OCI-LY3 (cell line): Measurements from ENCODE around the gene KCND2.

ENCODE experiments used
- H2AFZ ChIP-seq: fragments of 200-600, 300-600 bp; shearing (Covaris generic); 2 replicates; pipeline ENCODE4 v1.6.0; 2014; ENCODE audit warnings: antibody characterized with exemption, low read depth, low read length
- H3K27ac ChIP-seq: fragments of 200-600, 300-600 bp; sonication (generic); 2 replicates; pipeline ENCODE4 v1.5.1; 2014; ENCODE audit warnings: mild to moderate bottlenecking, low read length, moderate library complexity, mixed read lengths
- H3K27me3 ChIP-seq: fragments of 200-600, 300-600 bp; sonication (generic); 2 replicates; pipeline ENCODE4 v1.6.1; 2014; ENCODE audit warnings: low read depth, low read length, mixed read lengths
- H3K36me3 ChIP-seq: fragments of 200-600, 300-600 bp; sonication (generic); replicated peaks from 2 replicates; pipeline ENCODE3; 2014; ENCODE audit warnings: low read depth, low read length, mixed read lengths
- H3K4me1 ChIP-seq: fragments of 300-600, 200-600 bp; sonication (generic); 2 replicates; pipeline ENCODE4 v1.6.1; 2014; ENCODE audit warnings: low read length, mixed read lengths
- H3K4me2 ChIP-seq: fragments of 200-600, 300-600 bp; sonication (generic); 2 replicates; pipeline ENCODE4 v1.6.1; 2014; ENCODE audit warnings: low read length, mixed read lengths
- H3K4me3 ChIP-seq: fragments of 300-600, 200-600 bp; sonication (generic); 2 replicates; pipeline ENCODE4 v1.5.1; 2014; ENCODE audit warnings: antibody characterized with exemption, mild to moderate bottlenecking, low read length, moderate library complexity
- H3K79me2 ChIP-seq: fragments of 300-600, 200-600 bp; shearing (Covaris generic); 2 replicates; pipeline ENCODE4 v1.6.1; 2014; ENCODE audit warnings: mild to moderate bottlenecking, low read length, mixed read lengths
- H3K9ac ChIP-seq: fragments of 300-600, 200-600 bp; shearing (Covaris generic); 2 replicates; pipeline ENCODE4 v1.6.0; 2014; ENCODE audit warnings: mild to moderate bottlenecking, low read length, moderate library complexity
- H3K9me3 ChIP-seq: fragments of 200-600, 300-600 bp; shearing (Covaris generic); 2 replicates; pipeline ENCODE4 v1.6.1; 2014; ENCODE audit warnings: low read length, mixed read lengths; ENCODE audit not compliant: insufficient read depth
- H4K20me1 ChIP-seq: fragments of 200-600, 300-600 bp; sonication (generic); 2 replicates; pipeline ENCODE4 v1.6.1; 2016; ENCODE audit warnings: low read length, mixed read lengths; ENCODE audit not compliant: insufficient read depth
- EZH2phosphoT487 ChIP-seq: fragments of 200-600 bp; shearing (Covaris generic); IDR thresholded peaks from 2 replicates; pipeline ENCODE4 v1.6.1; 2018; ENCODE audit warnings: antibody characterized with exemption, mixed run types, low read depth
- TF ChIP-seq, protein P1 (sequence below): fragments of 200-600, 300-600 bp; sonication (generic); IDR thresholded peaks from 2 replicates; pipeline ENCODE4 v1.5.1; 2014; ENCODE audit warnings: antibody characterized with exemption, low read length, low read depth

KCND2 gene

GRCh38 chr7:120278773-120279172 is 5.8 kb downstream of the KCND2 start:
- Histone ChIP-seq H3K9ac (no peak overlapping the region), H3K9me3 (no peaks in the 10 kb centered on the region), H3K4me3 (no peak overlapping the region), H2AFZ (no peak overlapping the region), H3K4me2 (no peak overlapping the region), H3K36me3 (no peaks in the 10 kb centered on the region), H3K4me1 (no peaks in the 10 kb centered on the region), H3K27ac (no peak overlapping the region), H4K20me1 (no peaks in the 10 kb centered on the region), H3K27me3 (no peaks in the 10 kb centered on the region), H3K79me2 (no peaks in the 10 kb centered on the region)
- TF ChIP-seq EZH2phosphoT487, result no peak
- TF ChIP-seq, protein P1, sequence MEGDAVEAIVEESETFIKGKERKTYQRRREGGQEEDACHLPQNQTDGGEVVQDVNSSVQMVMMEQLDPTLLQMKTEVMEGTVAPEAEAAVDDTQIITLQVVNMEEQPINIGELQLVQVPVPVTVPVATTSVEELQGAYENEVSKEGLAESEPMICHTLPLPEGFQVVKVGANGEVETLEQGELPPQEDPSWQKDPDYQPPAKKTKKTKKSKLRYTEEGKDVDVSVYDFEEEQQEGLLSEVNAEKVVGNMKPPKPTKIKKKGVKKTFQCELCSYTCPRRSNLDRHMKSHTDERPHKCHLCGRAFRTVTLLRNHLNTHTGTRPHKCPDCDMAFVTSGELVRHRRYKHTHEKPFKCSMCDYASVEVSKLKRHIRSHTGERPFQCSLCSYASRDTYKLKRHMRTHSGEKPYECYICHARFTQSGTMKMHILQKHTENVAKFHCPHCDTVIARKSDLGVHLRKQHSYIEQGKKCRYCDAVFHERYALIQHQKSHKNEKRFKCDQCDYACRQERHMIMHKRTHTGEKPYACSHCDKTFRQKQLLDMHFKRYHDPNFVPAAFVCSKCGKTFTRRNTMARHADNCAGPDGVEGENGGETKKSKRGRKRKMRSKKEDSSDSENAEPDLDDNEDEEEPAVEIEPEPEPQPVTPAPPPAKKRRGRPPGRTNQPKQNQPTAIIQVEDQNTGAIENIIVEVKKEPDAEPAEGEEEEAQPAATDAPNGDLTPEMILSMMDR, result no peak

- Histone ChIP-seq H3K9ac (no peak overlapping the region), H3K79me2 (no peaks in the 10 kb centered on the region), H3K4me3 (no peak overlapping the region), H3K27ac (no peak overlapping the region), H3K27me3 (no peaks in the 10 kb centered on the region), H3K4me2 (no peak overlapping the region), H3K9me3 (no peaks in the 10 kb centered on the region), H4K20me1 (no peaks in the 10 kb centered on the region), H3K4me1 (no peaks in the 10 kb centered on the region), H2AFZ (no peak overlapping the region), H3K36me3 (no peaks in the 10 kb centered on the region)
- TF ChIP-seq, protein P1, result no peak
- no peak for TF ChIP-seq EZH2phosphoT487
Measured at GRCh38 chr7:120280743-120281142, 7.8 kb downstream of the KCND2 start.

DNA sequence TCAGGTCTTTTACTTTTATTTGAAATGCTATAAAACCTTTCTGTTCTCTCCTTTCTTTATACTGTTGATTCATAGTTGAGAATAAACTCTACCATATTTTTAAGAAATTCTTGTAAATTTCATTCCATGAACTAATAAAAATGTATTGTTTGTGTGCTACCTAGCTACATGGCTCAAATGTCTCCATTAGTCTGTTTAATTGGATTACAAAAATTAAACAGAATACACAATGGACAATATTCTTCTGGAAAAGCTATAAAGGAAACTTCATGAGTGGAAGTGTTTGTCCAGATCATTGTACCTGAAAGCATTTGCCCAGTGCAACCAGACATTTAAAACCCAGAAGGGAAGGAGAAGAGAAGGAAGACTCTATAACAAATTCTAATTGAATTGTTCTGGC is 20.1 kb downstream of the KCND2 start:
- Histone ChIP-seq H3K4me1 (no peaks in the 10 kb centered on the region; the same call in 1 of the 2 replicates), H3K4me2 (no peak overlapping the region), H3K79me2 (no peaks in the 10 kb centered on the region), H3K9me3 (no peaks in the 10 kb centered on the region), H3K27ac (no peak overlapping the region), H3K4me3 (no peak overlapping the region), H3K27me3 (no peaks in the 10 kb centered on the region), H2AFZ (no peak overlapping the region), H3K9ac (no peak overlapping the region), H4K20me1 (no peaks in the 10 kb centered on the region), H3K36me3 (no peaks in the 10 kb centered on the region)
- TF ChIP-seq, protein P1, result no peak
- TF ChIP-seq EZH2phosphoT487, result no peak

DNA sequence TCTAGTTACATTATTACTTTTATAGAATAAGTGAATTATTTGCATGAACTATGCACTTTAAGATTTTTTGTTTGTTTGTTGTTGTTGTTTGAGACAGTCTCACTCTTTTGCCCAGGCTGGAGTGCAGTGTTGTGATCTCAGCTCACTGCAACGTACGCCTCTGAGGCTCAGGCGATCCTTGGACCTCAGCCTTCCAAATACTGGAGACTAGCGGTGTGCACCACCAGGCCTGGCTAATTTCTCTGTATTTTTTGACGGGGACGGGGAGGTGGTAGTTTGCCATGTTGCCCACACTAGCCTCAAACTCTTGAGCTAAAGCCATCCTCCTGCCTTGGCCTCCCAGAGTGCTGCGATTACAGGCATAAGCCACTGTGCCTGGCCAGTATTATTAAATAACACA is 29.2 kb downstream of the KCND2 start:
- Histone ChIP-seq H3K27me3 (no peaks in the 10 kb centered on the region), H3K36me3 (no peaks in the 10 kb centered on the region), H3K79me2 (no peaks in the 10 kb centered on the region), H3K4me2 (no peak overlapping the region), H2AFZ (no peak overlapping the region), H3K4me3 (no peak overlapping the region), H3K9ac (no peak overlapping the region), H3K4me1 (peaks cover 10% of the 10 kb centered on the region), H3K27ac (no peak overlapping the region), H3K9me3 (no peaks in the 10 kb centered on the region), H4K20me1 (no peaks in the 10 kb centered on the region)
- TF ChIP-seq, protein P1, result no peak
- no peak for TF ChIP-seq EZH2phosphoT487
